Ishikawa (cell line): ENCODE results near the gene DOCK1.

Source experiments
- CEBPB ChIP-seq: IDR thresholded peaks from 2 replicates; pipeline ENCODE4 v1.6.1; 2012
- CREB1 ChIP-seq: IDR thresholded peaks from 2 replicates; pipeline ENCODE4 v1.6.1; 2012; ENCODE audit warnings: low read depth
- EGR1 ChIP-seq: IDR thresholded peaks from 2 replicates; pipeline ENCODE4 v1.6.1; 2012
- EP300 ChIP-seq: IDR thresholded peaks from 2 replicates; pipeline ENCODE4 v1.6.1; 2012; ENCODE audit warnings: borderline replicate concordance
- FOXM1 ChIP-seq: IDR thresholded peaks from 2 replicates; pipeline ENCODE4 v1.6.1; 2012; ENCODE audit warnings: low read depth, borderline replicate concordance
- NFIC ChIP-seq: IDR thresholded peaks from 2 replicates; pipeline ENCODE4 v1.6.1; 2012
- RAD21 ChIP-seq: IDR thresholded peaks from 2 replicates; pipeline ENCODE4 v1.6.1; 2012; ENCODE audit warnings: low read depth
- TAF1 ChIP-seq: IDR thresholded peaks from 2 replicates; pipeline ENCODE4 v1.6.1; 2012; ENCODE audit warnings: low read depth, mild to moderate bottlenecking
- TCF12 ChIP-seq: IDR thresholded peaks from 2 replicates; pipeline ENCODE4 v1.6.1; 2012; ENCODE audit warnings: low read depth
- TEAD4 ChIP-seq: IDR thresholded peaks from 2 replicates; pipeline ENCODE4 v1.6.1; 2012
- YY1 ChIP-seq: IDR thresholded peaks from 2 replicates; pipeline ENCODE4 v1.6.1; 2012; ENCODE audit warnings: low read depth
- ZBTB7A ChIP-seq: IDR thresholded peaks from 2 replicates; pipeline ENCODE4 v1.6.1; 2012; ENCODE audit warnings: low read depth
- TF ChIP-seq, protein P1 (sequence below): IDR thresholded peaks from 2 replicates; pipeline ENCODE4 v1.6.1; 2012
- TF ChIP-seq, protein P2 (sequence below): IDR thresholded peaks from 2 replicates; pipeline ENCODE4 v1.6.1; 2012; ENCODE audit warnings: low read depth, mild to moderate bottlenecking
- TF ChIP-seq, protein P3 (sequence below): IDR thresholded peaks from 2 replicates; pipeline ENCODE4 v1.6.1; 2012

DOCK1 gene

DNA sequence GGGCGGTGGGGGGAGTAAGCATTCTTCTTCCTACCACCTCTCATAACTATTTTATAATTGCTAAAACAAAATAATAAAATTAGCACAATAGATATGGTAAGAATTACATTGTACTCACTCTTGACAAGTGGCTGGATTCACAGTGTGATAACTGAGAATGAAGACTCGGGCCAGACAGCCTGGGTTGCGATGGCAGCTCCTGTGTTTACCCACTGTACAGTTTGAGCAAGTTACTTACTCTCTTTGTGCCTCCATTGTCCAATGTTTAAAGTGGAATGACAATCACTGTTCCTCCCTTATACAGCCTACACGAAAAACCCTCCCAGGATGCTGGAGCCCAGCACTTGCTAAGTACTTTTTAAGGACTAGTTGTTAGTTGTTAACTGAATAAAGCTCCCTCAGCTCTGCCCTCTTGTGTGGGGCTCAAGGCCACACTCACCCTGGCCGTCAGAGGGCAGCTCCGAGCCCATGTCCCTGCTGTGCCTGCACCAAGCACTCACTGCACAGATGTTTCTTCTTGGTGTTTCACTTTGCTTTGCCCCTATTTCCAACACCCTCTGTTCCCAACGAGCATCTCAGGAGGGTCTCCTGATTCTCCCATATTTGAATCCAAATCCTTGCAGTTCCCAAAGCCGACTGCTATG, 587.5 kb downstream of the DOCK1 start:
- no peak for TF ChIP-seq NFIC
- TF ChIP-seq TCF12, result no peak
- TF ChIP-seq, protein P1, sequence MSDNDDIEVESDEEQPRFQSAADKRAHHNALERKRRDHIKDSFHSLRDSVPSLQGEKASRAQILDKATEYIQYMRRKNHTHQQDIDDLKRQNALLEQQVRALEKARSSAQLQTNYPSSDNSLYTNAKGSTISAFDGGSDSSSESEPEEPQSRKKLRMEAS, result no peak
- no peak for TF ChIP-seq EGR1
- TF ChIP-seq YY1, result no peak
- no peak for TF ChIP-seq CEBPB
- TF ChIP-seq EP300, result no peak
- TF ChIP-seq TEAD4, result no peak
- no peak for TF ChIP-seq TAF1
- TF ChIP-seq RAD21, result no peak
- TF ChIP-seq, protein P2, sequence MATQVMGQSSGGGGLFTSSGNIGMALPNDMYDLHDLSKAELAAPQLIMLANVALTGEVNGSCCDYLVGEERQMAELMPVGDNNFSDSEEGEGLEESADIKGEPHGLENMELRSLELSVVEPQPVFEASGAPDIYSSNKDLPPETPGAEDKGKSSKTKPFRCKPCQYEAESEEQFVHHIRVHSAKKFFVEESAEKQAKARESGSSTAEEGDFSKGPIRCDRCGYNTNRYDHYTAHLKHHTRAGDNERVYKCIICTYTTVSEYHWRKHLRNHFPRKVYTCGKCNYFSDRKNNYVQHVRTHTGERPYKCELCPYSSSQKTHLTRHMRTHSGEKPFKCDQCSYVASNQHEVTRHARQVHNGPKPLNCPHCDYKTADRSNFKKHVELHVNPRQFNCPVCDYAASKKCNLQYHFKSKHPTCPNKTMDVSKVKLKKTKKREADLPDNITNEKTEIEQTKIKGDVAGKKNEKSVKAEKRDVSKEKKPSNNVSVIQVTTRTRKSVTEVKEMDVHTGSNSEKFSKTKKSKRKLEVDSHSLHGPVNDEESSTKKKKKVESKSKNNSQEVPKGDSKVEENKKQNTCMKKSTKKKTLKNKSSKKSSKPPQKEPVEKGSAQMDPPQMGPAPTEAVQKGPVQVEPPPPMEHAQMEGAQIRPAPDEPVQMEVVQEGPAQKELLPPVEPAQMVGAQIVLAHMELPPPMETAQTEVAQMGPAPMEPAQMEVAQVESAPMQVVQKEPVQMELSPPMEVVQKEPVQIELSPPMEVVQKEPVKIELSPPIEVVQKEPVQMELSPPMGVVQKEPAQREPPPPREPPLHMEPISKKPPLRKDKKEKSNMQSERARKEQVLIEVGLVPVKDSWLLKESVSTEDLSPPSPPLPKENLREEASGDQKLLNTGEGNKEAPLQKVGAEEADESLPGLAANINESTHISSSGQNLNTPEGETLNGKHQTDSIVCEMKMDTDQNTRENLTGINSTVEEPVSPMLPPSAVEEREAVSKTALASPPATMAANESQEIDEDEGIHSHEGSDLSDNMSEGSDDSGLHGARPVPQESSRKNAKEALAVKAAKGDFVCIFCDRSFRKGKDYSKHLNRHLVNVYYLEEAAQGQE, result no peak
- no peak for TF ChIP-seq CREB1
- TF ChIP-seq, protein P3, sequence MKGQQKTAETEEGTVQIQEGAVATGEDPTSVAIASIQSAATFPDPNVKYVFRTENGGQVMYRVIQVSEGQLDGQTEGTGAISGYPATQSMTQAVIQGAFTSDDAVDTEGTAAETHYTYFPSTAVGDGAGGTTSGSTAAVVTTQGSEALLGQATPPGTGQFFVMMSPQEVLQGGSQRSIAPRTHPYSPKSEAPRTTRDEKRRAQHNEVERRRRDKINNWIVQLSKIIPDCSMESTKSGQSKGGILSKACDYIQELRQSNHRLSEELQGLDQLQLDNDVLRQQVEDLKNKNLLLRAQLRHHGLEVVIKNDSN, result no peak
- no peak for TF ChIP-seq FOXM1
- no peak for TF ChIP-seq ZBTB7A

DNA sequence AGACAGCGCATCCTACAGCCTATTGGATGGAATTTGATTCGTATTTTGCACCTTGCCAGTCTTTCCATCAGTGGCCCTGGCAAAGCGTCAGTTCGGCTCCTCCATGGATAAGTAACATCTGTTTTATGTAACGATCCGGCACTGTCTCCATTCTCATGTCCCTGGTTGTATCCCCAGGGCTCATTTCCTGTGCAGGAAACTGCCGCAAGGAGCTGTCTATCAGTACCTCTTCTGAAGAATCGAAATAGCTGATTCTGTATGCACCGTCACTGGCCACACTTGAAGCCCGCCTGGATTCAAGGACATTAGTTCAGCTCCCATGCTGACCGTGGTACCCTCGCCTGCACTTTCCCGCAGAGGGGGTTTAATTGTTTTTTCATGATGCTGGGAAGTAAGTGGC, 590.8 kb downstream of the DOCK1 start:
- TF ChIP-seq EGR1 (no peak), TAF1 (no peak)
- TF ChIP-seq, protein P2, result peak; percentile 37; the same call in 1 of the 2 replicates

DNA sequence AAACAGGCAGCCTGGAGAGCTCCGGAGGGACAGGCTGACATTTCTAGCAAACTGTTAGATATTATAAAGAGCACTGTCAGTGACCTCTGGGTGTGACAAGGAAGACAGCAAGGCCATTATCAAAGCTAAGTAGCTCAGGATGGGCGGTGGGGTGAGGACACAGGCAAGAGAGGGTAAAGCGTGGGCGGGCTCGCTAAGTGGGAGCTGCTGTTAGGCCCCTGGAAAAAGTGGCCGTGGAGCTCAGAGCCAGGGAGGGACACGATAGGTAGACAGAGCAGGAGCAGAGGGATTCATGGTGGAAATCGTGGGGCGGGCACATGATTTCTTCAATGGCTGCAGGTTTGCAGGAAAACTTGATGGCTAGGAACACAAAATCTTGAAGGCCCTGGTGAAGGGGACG, 592.5 kb downstream of the DOCK1 start:
- TF ChIP-seq TAF1 (no peak), CEBPB (no peak), RAD21 (no peak), EGR1 (no peak), TEAD4 (no peak), TCF12 (no peak), FOXM1 (no peak), NFIC (no peak)
- TF ChIP-seq, protein P3, result no peak
- TF ChIP-seq, protein P1, result no peak

DNA sequence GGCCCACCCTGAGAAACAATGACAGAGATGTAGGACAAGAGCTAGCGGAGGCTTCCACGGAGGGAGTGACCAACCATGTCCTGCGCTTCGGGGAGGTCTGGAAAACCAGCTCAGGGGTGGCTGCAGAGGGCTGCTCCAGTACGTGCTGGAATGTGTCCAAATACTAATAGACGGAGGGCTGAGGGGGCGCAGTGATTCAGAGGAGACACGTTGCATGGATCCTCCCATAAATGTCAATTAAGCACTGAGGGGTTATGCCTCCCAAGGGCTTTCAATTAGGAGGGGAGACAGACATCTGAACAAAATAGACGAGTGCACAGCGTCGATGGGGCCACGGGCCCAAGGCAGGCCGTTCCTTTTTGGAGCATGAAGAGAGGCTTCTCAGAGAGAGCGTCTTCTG, 592.9 kb downstream of the DOCK1 start:
- TF ChIP-seq EP300, result no peak
- no peak for TF ChIP-seq TCF12
- no peak for TF ChIP-seq TAF1
- TF ChIP-seq, protein P2, result no peak

DNA sequence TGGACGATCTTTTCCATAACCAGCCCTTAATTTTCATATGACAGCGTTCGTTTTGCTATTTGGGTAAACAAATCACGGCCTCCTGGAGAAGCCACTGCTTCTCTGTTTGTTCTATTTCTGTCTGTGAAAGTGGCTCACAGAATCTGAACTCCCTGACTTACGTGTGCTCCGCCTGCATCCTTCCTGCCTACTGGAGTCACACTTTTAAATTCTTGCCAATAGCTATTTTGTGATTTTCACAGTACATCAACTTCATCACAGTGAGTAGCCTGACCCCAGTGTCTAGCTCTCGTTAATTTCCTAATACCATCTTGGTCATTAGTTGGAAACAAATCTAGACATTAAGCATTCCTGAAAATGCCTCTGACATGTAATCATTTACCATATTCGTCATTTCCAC, 594.9 kb downstream of the DOCK1 start:
- TF ChIP-seq, protein P3, result no peak
- no peak for TF ChIP-seq TAF1
- TF ChIP-seq CREB1, result no peak
- no peak for TF ChIP-seq CEBPB
- TF ChIP-seq, protein P2, result no peak
- TF ChIP-seq RAD21, result no peak
- TF ChIP-seq TEAD4, result no peak
- no peak for TF ChIP-seq EGR1
- no peak for TF ChIP-seq NFIC
- TF ChIP-seq, protein P1, result no peak
- no peak for TF ChIP-seq EP300
- no peak for TF ChIP-seq TCF12
- TF ChIP-seq FOXM1, result no peak
- no peak for TF ChIP-seq ZBTB7A
- no peak for TF ChIP-seq YY1
